Stimulated activated CD4-positive, alpha-beta T cell treated with anti-CD3 and anti-CD28 coated beads, Interleukin-1b, Interleukin-23, amount 100 ng/mL, for 1 hour (primary cell): ENCODE data around the gene ADGRL3.
"Not testable (repeated sequence)": the region's sequence is repeated elsewhere in the genome, so short reads cannot be mapped to it uniquely, and the experiment has no call there.

Experiments used
- DNase-seq, 2 donors: peaks; one replicate each; pipeline ENCODE4 v3.0.0-alpha.2; 2020; ENCODE audit warnings: low read depth in 2 of 2

ADGRL3 gene

DNA sequence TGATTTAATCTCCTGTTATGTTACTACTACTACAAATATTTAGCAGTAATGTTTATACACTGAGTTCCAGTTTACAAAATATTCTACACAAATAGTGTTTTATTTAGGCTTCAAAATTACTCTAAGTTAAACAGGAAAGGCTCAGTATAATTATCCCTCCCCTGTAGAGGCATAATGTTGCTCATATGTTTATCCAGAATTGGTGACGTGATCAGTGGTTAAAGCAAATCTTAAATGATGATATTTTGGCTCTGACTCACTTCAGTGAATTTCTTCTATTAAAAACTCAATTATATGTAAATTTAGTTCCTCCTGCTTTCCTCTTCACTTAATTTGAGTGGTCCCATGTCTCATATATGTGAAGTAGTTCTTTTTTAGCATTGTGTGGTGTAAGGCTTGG, 438.5 kb downstream of the ADGRL3 start:
- no peak for DNase-seq

DNA sequence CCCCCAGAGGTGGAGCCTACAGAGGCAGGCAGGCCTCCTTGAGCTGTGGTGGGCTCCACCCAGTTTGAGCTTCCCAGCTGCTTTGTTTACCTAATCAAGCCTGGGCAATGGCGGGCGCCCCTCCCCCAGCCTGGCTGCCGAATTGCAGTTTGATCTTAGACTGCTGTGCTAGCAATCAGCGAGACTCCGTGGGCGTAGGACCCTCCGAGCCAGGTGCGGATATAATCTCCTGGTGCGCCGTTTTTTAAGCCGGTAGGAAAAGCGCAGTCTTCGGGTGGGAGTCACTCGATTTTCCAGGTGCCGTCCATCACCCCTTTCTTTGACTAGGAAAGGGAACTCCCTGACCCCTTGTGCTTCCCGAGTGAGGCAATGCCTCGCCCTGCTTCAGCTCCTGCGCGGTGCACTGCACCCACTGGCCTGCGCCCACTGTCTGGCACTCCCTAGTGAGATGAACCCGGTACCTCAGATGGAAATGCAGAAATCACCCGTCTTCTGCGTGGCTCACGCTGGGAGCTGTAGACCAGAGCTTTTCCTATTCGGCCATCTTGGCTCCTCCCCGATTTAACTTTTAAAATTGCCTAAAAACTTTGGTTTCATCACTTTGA, 446.7 kb downstream of the ADGRL3 start:
- DNase-seq: not testable (repeated sequence)

DNA sequence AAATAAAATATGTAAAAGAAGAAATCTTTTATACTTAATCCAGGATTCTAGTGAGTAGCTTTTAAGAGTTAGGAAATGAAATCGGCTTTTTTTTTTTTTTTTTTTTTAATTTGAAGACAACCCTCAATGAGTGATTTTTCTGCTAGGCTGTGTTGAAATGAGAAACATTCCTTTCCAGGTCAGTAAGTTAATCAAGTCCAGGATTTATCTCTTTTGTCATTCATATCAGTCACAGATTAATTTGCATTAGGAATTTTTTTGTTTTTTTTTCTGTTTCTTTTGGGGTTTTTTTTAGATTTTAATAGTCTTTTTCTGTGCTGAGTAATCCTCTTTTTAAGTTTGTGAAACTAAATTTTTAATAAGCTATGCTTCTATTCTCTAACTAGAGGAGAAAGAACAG, 448.1 kb downstream of the ADGRL3 start:
- no peak for DNase-seq

DNA sequence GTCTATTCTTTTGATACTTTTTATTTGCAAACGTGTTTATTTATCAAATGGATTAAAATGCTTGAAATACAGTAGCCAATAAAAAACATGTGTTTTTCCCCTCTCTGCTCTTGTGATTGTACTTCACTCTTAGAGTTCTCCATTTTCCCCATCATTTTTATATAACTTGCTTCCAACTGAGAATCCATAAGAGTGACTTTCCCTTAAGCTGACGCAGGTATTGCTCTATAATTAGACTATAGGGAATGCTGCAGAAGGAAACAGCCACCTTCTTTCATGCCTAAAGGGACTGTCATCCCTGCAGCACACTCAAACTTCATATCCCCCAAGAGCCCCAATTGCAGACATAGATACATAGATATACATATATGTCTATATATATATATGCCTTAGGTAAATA, 456.9 kb downstream of the ADGRL3 start:
- no peak for DNase-seq

DNA sequence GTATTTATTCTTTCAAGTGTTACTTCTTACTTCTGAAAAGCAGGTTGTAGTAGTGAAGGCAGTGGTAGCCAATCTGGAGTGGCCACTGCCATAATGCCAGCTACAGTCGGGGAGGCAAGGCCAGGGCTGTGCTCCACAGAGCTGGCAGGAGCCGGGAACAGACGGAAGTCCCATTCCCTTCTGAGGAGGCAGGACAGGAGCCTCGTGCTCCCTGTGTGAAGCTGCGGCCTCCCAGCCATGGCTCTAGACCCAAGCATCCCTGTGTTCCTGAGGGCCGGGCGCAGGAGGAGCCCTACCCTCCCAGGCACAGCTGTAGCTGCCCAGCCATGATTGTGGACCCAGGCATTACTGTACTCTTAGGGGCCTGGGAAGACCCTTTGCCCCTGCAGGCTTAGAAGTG, 461.8 kb downstream of the ADGRL3 start:
- no peak for DNase-seq

DNA sequence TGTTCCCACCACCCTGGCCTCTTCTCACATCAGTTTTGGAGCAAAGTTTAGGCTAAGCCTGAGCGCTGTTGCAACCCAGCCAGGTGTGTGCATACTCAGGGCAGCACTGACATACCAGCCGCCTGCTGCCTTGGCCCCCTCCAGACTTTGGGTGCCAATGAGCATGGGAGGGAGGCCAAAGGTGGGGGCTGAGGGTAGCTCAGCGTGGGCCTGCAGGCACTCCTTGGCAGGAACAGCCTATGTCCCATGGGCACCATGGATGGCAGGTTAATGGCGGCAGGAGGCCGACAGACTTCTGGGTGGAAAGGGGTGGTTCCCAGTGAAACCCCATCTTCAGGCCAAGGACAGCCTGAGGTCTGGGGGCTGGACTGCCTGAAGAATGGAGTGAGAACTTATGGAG, 462.2 kb downstream of the ADGRL3 start:
- no peak for DNase-seq

DNA sequence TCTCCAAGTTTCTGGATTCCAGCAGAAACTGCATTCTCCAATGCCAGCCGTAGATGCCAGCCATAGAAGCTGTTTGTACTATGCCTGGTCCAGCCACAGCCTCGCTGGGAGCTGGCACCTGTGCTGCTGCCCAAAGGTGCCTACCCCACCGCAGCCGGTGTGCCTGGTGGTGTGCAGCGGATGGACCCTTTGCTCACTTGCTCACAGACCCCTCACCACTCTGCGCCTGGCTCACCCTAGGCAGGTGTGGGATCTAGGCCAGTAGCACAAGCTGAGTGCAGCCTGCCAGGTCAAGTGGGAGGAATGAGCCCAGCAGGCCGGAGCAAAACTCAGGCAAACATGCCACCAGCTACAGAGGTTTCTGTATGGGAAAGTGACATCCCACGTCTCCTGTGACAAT, 463.2 kb downstream of the ADGRL3 start:
- DNase-seq: no peak

DNA sequence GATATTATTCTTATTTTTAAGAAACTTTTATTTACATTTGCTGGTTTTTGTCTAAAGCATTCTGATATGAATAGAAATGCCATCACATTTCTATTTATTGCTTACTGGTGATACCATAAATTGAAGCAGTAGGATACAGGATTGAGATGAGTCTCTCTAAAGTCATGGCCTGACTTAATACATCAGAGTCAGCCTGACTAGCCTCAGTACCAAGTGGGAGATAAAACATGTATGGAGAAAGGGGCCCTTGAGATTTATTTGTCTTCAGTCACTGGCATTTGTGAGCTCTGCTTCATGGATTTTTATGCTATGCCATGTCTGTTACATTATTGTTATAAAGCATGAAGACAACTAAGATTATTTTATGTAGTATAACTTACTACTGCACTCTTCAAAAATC, 465.5 kb downstream of the ADGRL3 start:
- no peak for DNase-seq

DNA sequence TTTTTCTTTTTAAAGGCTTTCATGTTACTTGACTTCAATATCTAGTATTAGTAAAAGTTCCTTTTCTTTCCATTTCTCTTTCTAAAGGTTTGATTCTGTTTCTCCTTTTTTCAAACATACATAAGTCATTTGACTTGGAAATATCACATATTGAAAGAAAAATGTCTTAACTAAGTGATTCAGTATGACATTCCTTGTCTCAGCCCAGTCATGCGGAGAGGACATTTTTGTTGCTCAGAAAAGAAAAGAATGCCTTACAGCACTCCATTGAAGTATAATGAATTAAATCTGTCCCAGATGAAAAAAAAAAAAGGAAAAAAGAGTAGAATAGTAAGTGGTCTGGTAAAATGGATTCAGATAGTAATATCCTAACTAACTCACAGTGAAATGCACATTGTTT, 466.1 kb downstream of the ADGRL3 start:
- DNase-seq: no peak

DNA sequence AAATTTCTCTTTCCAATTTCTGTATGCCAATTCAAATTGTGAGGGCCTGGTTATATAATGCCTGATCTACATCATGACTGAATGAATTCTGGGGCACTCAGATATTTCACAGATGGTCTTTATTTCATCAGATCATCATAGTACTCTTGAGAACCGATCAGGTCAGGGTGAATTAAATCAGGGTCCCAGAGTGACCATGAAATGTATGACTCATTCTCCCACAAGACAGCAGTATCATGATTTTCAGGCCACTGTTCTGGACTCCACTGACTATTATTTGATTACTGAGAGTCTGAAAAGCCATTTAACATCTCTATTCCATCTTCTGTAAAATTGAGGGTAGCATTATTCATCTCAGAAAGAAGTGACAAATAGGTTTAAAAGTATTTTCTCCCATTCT, 471.5 kb downstream of the ADGRL3 start:
- no peak for DNase-seq

DNA sequence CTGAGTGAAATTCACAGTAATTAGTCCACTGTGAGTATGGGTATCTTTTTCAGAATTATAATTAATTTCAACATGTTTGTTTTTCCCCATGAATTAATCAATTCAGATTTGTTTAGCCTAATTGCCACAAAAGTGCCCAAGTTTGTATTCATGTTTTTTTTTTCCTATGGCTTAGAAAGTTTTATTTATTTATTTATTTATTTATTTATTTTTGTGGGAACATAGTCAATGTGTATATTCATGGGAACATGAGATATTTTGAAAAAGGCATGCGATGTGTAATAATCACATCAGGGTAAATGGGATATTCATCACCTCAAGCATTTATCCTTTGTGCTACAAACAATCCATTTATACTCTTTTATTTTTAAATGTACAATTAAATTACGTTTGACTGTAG, 475.3 kb downstream of the ADGRL3 start:
- no peak for DNase-seq

DNA sequence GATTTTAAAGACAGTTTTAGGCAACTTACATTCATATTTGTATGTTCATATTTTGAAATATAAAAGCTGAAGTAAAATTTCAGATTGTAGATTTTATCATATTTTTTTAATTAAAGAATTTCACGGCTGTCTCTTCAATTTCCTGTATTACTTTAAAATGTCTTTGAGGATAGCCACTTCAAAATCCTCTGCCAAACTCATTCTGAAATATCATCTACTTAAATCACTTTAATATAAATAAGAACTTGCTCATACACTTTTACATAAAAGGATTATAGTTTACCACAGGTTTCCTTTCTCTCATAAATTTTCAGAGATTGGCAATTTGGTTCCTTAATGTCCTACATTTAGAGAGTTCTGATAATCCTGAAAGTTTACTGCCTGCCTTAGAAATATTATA, 478.2 kb downstream of the ADGRL3 start:
- no peak for DNase-seq

DNA sequence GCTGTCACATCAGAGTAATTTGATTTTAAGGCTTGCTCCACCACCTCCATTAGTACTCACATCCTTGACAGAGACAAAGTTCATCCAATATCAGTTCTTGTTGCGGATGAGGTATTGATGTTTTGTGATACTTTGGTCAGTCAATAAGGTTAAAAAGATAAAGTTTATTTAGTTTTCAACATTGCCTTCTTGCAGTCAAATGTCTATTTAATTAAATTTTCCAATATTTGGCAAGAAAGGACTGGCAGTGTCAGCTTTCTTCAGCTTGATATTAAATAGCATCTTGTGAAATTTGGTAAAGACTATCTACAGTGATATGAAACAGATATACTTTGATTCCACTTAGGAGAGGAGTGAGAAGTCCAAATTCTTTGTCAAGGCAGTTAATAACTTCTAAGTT, 493.4 kb downstream of the ADGRL3 start:
- DNase-seq: no peak

DNA sequence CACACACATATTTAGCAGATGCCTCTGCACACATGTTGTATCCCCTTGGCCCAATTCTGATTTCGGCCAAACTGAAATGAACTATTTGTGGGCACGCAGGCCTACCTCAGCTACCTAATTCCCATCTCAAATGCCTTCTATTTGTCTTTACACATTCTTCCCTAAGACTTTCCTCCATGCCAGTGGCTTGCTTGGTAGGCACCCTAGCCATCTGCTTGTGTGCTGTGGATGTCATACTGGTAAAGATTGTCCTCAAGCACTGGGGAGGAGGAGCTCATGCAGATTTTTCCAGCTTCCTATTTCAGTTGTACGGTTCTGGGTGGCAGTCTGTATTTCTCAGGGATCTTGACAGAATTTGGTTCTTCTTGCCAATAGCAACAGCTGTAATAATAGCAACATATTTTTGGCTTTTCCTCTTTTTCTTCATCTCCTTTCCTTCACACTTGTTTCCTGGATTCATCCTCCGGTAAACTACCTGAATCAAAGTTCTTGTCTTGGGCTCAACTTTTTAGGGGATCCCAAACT, 514.3 kb downstream of the ADGRL3 start:
- DNase-seq: no peak

DNA sequence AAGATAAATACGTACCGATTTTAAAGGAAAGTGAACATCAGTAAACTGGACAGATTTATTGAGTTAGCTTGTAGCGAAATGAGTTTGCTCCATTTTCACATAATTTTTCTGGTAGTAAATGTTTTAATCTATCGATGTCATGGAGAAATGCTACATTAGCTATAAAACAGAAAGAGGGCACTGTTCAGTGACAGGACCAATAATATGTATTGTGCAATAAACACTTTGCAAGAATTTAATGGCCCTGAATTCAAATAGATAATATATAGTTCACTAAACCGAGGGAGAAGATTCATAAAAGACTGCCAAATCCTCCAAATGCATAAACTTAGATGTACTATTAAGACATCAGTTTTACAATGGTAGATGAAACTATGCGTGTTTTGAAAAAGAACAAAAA, 516.3 kb downstream of the ADGRL3 start:
- no peak for DNase-seq

DNA sequence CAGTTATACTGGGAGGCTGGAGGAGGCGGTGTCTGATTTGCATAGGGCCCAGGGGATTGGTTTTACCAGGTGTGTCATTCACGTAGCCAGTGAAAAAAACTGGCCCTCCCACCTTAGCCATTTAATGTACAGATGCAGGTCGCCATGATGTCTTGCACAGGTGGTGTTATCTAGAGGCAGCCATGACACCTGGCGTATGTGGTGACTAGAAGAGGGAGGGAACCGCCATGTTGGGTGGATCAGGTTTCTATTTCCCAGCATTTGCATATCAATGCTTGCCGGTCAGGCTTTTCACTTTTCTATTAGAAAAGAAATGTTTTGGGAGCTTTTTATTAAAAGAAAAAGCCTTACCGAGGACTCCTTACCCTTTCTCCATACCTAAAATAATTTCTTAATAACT, 523.4 kb downstream of the ADGRL3 start:
- DNase-seq: no peak

DNA sequence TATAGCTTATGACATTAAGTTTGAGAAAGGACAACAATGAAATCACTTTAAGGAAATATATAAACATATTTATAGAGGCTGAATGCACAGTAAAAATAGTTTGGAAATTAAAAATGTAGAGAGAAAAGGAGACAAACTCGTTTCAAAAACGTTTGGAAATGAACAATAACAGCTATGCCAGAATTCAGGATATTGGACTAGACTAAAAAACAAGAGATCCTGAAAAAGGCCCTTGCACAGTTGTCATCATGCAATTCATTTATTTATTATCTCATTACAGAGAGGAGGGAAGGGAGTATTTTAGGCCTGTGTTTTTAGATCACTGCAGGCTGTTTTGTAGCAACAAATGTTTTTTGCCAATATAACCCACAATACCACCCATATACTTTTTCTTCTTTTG, 527.2 kb downstream of the ADGRL3 start:
- DNase-seq: no peak

DNA sequence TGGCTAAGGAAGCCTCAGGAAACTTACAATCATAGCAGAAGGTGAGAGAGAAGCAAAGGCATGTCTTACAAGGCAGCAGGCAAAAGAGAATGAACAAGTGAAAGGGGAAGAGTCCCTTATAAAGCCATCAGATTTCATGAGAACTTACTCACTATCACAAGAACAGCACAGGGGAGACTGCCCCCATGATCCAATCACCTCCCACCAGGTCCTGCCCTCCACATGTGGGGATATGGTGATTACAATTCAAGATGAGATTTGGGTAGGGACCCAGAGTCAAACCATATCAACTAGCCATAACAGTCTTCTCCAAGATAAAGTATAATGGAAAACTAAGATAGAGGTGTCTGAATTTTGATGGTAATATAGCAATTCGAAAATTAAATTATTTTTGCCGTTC, 534.3 kb downstream of the ADGRL3 start:
- DNase-seq: no peak

DNA sequence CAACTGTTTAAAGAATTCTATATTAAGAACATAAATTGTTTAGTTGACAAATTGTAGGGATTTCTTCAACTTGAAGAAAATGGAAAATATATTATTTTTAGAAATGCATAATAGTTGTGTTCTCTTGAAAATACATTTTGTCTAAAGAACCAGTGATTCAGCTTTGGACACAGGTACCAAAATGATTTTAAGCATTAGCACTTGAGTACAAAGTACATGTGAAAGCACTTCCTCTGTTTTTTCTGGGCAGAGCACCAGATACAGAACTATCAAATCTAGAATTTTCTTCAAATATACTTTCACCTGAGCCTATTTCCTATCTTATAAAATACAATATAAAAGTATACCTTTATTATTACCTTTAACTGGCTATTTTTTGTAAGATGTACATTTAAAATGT, 539.8 kb downstream of the ADGRL3 start:
- no peak for DNase-seq

DNA sequence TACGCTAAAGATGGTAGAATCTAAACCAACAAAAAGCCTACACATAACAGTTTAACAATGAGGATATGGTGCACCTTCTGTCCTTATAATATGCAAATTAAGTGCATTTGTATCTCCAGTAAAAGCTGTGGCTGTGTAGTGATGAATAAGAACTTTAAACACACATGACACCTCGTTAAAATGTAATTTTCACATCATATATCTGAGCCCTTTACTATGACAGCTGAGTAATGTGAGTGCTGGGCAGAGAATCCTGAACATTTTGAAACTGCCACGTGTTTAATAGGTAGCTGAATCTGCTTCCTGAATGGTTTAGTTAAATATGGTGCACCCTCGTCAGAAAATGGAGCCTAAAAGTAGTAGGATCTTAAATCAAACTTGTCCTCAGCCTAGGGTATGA, 540.8 kb downstream of the ADGRL3 start:
- no peak for DNase-seq

DNA sequence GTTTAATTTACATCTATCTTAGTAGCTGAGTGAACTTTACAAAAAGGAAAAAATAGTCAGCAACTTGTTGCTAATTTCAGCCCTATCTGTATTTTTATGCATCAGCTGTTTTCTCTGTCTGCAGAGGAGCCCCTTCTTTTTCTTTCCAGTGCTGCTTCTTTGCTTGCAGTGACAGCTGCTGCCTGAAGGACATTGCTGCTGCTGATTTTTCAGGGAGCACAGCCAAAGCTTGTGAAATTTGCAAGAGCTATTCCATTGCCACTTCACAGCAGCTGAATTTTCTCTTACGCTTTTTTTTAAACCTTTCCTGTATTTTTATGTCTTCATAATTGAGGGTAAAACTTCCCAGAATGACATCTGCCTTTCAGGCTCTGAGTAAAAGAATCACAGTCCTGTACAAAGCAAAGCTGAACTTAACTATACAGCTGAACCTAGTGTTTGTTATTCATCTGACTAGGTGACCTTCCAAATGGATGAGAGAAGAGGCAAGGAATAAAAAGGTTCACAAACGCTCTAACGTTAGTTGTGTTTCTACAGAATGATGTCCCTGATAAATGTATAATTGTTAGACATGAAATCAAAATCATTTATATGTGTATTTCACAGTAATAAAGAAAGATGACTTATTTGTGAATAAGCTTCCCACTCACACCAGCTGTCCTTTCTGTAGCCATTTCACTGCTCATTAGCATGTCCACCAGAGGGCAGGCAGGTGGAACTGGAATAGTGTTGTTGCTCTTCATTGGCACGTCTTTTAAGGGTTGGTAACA, 541.4 kb downstream of the ADGRL3 start:
- no peak for DNase-seq

DNA sequence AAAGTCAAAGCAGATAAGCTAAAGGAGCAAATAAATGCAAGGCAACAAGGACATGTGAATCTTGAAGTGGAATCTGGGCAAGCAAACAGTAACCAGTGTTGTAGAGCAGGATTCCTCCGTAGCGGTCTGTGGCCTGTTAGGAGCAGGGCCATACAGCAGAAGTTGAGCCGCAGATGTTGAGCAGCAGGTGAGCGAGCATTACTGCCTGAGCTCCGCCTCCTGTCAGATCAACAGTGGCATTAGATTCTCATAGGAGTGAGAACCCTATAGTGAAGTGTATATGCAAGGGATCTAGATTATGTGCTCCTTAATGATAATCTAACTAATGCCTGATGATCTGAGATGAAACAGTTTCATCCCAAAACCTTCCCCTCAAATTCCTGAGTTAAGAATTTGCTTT, 550.7 kb downstream of the ADGRL3 start:
- no peak for DNase-seq

DNA sequence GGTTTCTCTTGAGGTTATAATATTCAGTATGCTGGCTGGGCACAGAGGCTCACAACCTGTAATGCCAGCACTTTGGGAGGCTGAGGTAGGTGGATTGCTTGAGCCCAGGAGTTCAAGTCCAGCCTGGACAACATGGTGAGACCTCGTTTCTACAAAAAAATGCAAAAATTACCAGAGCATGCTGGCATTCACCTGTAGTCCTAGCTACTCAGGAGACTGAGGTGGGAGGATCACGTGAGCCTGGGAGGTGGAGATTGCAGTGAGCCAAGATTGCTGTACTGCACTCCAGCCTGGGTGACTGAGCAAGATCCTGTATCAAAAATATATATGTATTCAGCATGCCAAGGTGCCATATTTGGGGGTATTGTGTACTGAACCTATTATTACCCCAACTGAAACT, 552.5 kb downstream of the ADGRL3 start:
- DNase-seq: no peak

DNA sequence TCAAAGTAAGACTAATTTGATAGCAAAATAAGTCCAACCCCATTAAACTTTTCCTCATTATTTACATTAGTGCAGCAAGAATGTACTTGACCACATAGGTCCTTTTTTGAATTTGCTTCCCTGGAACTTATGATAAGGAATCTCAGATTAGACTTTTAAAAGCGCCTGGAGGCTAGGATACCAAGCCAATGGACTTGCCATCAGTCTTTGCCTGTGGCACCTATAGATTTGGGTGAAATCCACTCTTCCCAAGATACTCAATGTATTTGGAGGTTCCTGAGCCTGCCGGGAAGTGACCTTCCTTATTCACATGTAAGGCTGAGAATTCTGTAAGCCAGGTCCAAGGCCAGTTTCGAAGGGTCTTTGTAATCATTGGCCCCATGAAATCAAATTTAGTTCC, 553.6 kb downstream of the ADGRL3 start:
- no peak for DNase-seq
